Measurements from ENCODE around the gene CKB.

CKB gene

GRCh38 chr14:103535891-103536565 lies 13.4 kb upstream of the CKB start:
- Histone ChIP-seq H3K36me3 (ENCODE audit: insufficient read depth, low read length) (no peaks in the 10 kb centered on the region), H3K9me3 (ENCODE audit: control insufficient read depth, insufficient read depth, low read length) (no peaks in the 10 kb centered on the region), H3K4me1 (ENCODE audit: insufficient read depth, low read length) (no peaks in the 10 kb centered on the region; the same call in 1 of the 2 replicates), H3K9ac (ENCODE audit: low read depth, low read length) (no peak overlapping the region)

- H3K9me3 ChIP-seq (ENCODE audit: control insufficient read depth, insufficient read depth, low read length), result no peaks in the 10 kb centered on the region
- H3K36me3 ChIP-seq (ENCODE audit: insufficient read depth, low read length), result no peaks in the 10 kb centered on the region; the same call in 1 of the 2 replicates
- H3K4me1 ChIP-seq (ENCODE audit: insufficient read depth, low read length), result no peaks in the 10 kb centered on the region; the same call in 1 of the 2 replicates
- no peak overlapping the region for H3K9ac ChIP-seq (ENCODE audit: low read depth, low read length)
Measured at GRCh38 chr14:103535081-103535890, 12.7 kb upstream of the CKB start.

GRCh38 chr14:103534576-103535061 lies 12.0 kb upstream of the CKB start:
- Histone ChIP-seq H3K9ac (ENCODE audit: low read depth, low read length) (no peak overlapping the region), H3K4me1 (ENCODE audit: insufficient read depth, low read length) (no peaks in the 10 kb centered on the region), H3K36me3 (ENCODE audit: insufficient read depth, low read length) (no peaks in the 10 kb centered on the region; the same call in 1 of the 2 replicates), H3K9me3 (ENCODE audit: control insufficient read depth, insufficient read depth, low read length) (no peaks in the 10 kb centered on the region)

- Histone ChIP-seq H3K4me1 (ENCODE audit: insufficient read depth, low read length) (no peaks in the 10 kb centered on the region), H3K9me3 (ENCODE audit: control insufficient read depth, insufficient read depth, low read length) (no peaks in the 10 kb centered on the region), H3K36me3 (ENCODE audit: insufficient read depth, low read length) (no peaks in the 10 kb centered on the region; the same call in 1 of the 2 replicates), H3K9ac (ENCODE audit: low read depth, low read length) (no peak overlapping the region)
Measured at GRCh38 chr14:103533999-103534575, 11.5 kb upstream of the CKB start.

GRCh38 chr14:103533137-103533998 lies 10.7 kb upstream of the CKB start:
- Histone ChIP-seq H3K9ac (ENCODE audit: low read depth, low read length) (no peak overlapping the region), H3K4me1 (ENCODE audit: insufficient read depth, low read length) (no peaks in the 10 kb centered on the region; the same call in 1 of the 2 replicates), H3K9me3 (ENCODE audit: control insufficient read depth, insufficient read depth, low read length) (no peaks in the 10 kb centered on the region), H3K36me3 (ENCODE audit: insufficient read depth, low read length) (no peaks in the 10 kb centered on the region; the same call in 1 of the 2 replicates)

- Histone ChIP-seq H3K36me3 (ENCODE audit: insufficient read depth, low read length) (no peaks in the 10 kb centered on the region; the same call in 1 of the 2 replicates), H3K4me1 (ENCODE audit: insufficient read depth, low read length) (no peaks in the 10 kb centered on the region; the same call in 1 of the 2 replicates), H3K9me3 (ENCODE audit: control insufficient read depth, insufficient read depth, low read length) (no peaks in the 10 kb centered on the region), H3K9ac (ENCODE audit: low read depth, low read length) (no peak overlapping the region)
Measured at GRCh38 chr14:103532216-103533136, 9.8 kb upstream of the CKB start.

- Histone ChIP-seq H3K4me1 (ENCODE audit: insufficient read depth, low read length) (no peaks in the 10 kb centered on the region; the same call in 1 of the 2 replicates), H3K9ac (ENCODE audit: low read depth, low read length) (no peak overlapping the region), H3K9me3 (ENCODE audit: control insufficient read depth, insufficient read depth, low read length) (no peaks in the 10 kb centered on the region), H3K36me3 (ENCODE audit: insufficient read depth, low read length) (no peaks in the 10 kb centered on the region; the same call in 1 of the 2 replicates)
Measured at GRCh38 chr14:103531421-103532215, 9.0 kb upstream of the CKB start.

GRCh38 chr14:103530831-103531230 lies 8.2 kb upstream of the CKB start:
- H3K36me3 ChIP-seq (ENCODE audit: insufficient read depth, low read length), result no peaks in the 10 kb centered on the region; the same call in 1 of the 2 replicates
- no peaks in the 10 kb centered on the region for H3K9me3 ChIP-seq (ENCODE audit: control insufficient read depth, insufficient read depth, low read length)
- H3K4me1 ChIP-seq (ENCODE audit: insufficient read depth, low read length), result no peaks in the 10 kb centered on the region; the same call in 1 of the 2 replicates
- H3K9ac ChIP-seq (ENCODE audit: low read depth, low read length), result no peak overlapping the region

- Histone ChIP-seq H3K36me3 (ENCODE audit: insufficient read depth, low read length) (no peaks in the 10 kb centered on the region; the same call in 1 of the 2 replicates), H3K9me3 (ENCODE audit: control insufficient read depth, insufficient read depth, low read length) (no peaks in the 10 kb centered on the region), H3K9ac (ENCODE audit: low read depth, low read length) (no peak overlapping the region), H3K4me1 (ENCODE audit: insufficient read depth, low read length) (no peaks in the 10 kb centered on the region; the same call in 1 of the 2 replicates)
Measured at GRCh38 chr14:103530390-103530789, 7.8 kb upstream of the CKB start.

GRCh38 chr14:103529383-103530365 lies 7.0 kb upstream of the CKB start:
- Histone ChIP-seq H3K9me3 (ENCODE audit: control insufficient read depth, insufficient read depth, low read length) (no peaks in the 10 kb centered on the region), H3K9ac (ENCODE audit: low read depth, low read length) (peak overlapping the region; percentile 71), H3K4me1 (ENCODE audit: insufficient read depth, low read length) (no peaks in the 10 kb centered on the region; the same call in 1 of the 2 replicates), H3K36me3 (ENCODE audit: insufficient read depth, low read length) (no peaks in the 10 kb centered on the region; the same call in 1 of the 2 replicates)

- Histone ChIP-seq H3K9me3 (ENCODE audit: control insufficient read depth, insufficient read depth, low read length) (no peaks in the 10 kb centered on the region), H3K4me1 (ENCODE audit: insufficient read depth, low read length) (no peaks in the 10 kb centered on the region; the same call in 1 of the 2 replicates), H3K9ac (ENCODE audit: low read depth, low read length) (peak within 1 kb of the TSS; percentile 89), H3K36me3 (ENCODE audit: insufficient read depth, low read length) (no peaks in the 10 kb centered on the region; the same call in 1 of the 2 replicates)
Measured at GRCh38 chr14:103528587-103529382, 6.2 kb upstream of the CKB start, which contains the start of gene TRMT61A. Gene TRMT61A (plus strand): TSS chr14:103529196. CDS start chr14:103529979, 783 bp downstream.
